Brain microvascular endothelial cell (primary cell): ENCODE data around the gene CD164L2.
A peak's percentile ranks its signal among the peaks of the same experiment; 100 is the strongest.

Experiments used
- DNase-seq: peaks from one replicate; pipeline ENCODE4 v3.0.0-alpha.2; 2020
- H3K27ac ChIP-seq: fragments of 250-450 bp; sonication (Bioruptor Pico); 2 replicates; pipeline ENCODE4 v1.5.1; 2020; ENCODE audit warnings: mild to moderate bottlenecking, moderate library complexity
- H3K27me3 ChIP-seq: fragments of 250-450 bp; sonication (Bioruptor Pico); replicated peaks from 2 replicates; pipeline ENCODE4 v1.5.1; 2020; ENCODE audit warnings: mild to moderate bottlenecking
- H3K36me3 ChIP-seq: fragments of 250-450 bp; sonication (Bioruptor Pico); replicated peaks from 2 replicates; pipeline ENCODE4 v1.5.1; 2020; ENCODE audit warnings: mild to moderate bottlenecking
- H3K4me3 ChIP-seq: 2 replicates; pipeline ENCODE4 v1.5.1; 2011; ENCODE audit warnings: low read depth, mild to moderate bottlenecking, control low read depth, low read length, moderate library complexity
- in situ Hi-C: cut with HindIII; loops from 2 replicates; pipeline ENCODE4 v1.10.0; 2017; ENCODE audit warnings: low sequenced_read_pairs, low pct_ligation_motif_present
- TF ChIP-seq, protein P1 (sequence below): IDR thresholded peaks from 2 replicates; pipeline ENCODE4 v1.5.1; 2011; ENCODE audit warnings: low read depth, mild to moderate bottlenecking, moderate library complexity, low read length, control low read depth, inconsistent platforms; ENCODE audit errors: missing control alignments

Gene CD164L2

DNA sequence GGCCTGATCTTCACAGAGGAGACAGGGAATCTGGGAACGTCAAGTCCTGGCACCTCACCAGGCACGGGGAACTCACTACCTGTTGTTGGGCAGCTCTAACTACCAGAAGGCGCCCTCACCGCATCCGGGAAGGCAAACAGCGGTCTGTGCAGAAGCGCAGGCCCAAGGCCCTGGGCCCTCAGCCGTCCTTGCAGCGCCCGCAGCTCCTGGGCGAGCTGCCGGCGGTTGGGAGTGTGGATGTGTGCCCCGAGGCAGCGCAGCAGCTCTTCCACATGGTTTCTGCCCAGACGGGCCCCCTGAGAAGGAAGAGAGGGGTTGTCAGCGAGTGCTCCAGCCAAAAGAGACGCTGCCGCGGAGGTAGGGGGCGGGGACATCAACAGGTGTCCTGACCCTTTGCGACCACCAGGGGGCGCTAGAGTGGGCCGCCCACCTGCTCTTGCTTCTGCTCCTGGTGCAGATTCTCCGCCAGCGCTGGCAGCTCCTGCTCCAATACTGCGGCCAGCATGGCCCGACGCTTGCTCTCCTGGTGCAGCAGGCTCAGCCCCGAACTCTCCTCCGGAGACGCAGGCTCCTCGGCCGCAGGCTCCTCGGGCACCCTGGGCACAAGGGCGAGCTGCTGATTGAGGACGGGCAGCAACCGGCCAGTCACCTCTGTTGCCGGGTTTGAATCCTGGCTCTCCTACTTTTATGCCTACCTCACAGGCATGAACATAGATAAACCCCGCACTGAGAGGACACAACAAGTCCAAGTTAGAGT is 25.7 kb downstream of the CD164L2 start:
- in situ Hi-C loops: no loop called here
- Histone ChIP-seq H3K36me3 (peaks cover 25% of the 10 kb centered on the region), H3K27me3 (no peaks in the 10 kb centered on the region), H3K27ac (no peak overlapping the region), H3K4me3 (no peak overlapping the region)
- TF ChIP-seq, protein P1, sequence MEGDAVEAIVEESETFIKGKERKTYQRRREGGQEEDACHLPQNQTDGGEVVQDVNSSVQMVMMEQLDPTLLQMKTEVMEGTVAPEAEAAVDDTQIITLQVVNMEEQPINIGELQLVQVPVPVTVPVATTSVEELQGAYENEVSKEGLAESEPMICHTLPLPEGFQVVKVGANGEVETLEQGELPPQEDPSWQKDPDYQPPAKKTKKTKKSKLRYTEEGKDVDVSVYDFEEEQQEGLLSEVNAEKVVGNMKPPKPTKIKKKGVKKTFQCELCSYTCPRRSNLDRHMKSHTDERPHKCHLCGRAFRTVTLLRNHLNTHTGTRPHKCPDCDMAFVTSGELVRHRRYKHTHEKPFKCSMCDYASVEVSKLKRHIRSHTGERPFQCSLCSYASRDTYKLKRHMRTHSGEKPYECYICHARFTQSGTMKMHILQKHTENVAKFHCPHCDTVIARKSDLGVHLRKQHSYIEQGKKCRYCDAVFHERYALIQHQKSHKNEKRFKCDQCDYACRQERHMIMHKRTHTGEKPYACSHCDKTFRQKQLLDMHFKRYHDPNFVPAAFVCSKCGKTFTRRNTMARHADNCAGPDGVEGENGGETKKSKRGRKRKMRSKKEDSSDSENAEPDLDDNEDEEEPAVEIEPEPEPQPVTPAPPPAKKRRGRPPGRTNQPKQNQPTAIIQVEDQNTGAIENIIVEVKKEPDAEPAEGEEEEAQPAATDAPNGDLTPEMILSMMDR: peak; percentile 92
- no peak for DNase-seq

DNA sequence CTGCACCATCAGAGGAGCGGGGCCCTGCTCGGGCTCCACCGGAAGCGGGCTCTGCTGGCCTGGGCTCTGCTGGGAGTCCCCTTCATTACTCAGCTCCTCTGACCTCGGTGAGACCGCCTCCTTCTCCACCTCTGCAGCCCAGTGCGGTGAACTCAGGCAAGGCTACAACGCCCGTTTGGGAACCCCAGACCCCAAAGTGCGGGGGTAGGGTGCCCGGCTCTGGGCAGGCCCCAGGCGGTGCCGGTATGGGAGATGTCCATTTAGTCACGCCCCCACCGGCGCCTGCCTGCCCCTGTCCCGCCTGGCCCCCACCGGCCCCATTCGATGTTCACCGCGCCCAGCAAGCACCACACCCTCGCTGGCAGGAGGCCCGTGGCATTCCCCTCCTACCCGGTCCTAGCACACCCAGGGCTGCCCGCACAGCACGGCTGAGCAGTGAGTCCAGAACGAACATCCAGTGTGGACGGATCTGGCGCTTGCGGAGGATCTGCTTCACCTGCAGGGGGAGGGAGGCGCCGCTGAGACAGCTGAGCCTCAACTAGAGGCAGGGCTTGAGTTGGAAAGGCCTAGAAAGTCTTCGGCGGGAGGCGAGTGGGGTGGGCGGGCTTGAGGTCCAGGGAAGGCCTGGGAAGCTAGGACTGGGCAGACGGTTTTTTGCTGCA is 26.4 kb downstream of the CD164L2 start:
- TF ChIP-seq, protein P1: no peak
- in situ Hi-C loops: no loop called here
- Histone ChIP-seq H3K27ac (no peak overlapping the region), H3K27me3 (no peaks in the 10 kb centered on the region), H3K4me3 (no peak overlapping the region), H3K36me3 (peaks cover 25% of the 10 kb centered on the region)
- no peak for DNase-seq

DNA sequence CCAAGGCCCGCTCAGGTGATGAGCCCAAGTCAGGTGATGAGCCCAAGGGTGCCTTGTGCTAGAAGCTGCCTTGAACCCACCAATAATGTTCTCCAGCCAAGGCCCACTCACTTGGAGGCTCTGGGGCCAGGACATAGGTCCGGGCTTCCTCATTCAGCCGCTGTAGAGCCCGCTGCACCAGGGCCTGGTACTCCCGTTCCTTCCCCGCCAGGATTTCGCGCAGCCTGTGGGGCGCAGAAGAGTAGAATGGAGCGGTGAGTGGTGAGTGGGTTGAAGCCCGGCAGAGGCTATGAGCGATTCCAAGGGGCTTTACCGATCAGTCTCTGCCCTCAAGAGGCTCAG is 26.9 kb downstream of the CD164L2 start:
- in situ Hi-C loops: no loop called here
- no peak for DNase-seq
- TF ChIP-seq, protein P1: no peak
- no peak overlapping the region for H3K27ac ChIP-seq
- H3K27me3 ChIP-seq: no peaks in the 10 kb centered on the region
- peaks cover 25% of the 10 kb centered on the region for H3K36me3 ChIP-seq
- no peak overlapping the region for H3K4me3 ChIP-seq

DNA sequence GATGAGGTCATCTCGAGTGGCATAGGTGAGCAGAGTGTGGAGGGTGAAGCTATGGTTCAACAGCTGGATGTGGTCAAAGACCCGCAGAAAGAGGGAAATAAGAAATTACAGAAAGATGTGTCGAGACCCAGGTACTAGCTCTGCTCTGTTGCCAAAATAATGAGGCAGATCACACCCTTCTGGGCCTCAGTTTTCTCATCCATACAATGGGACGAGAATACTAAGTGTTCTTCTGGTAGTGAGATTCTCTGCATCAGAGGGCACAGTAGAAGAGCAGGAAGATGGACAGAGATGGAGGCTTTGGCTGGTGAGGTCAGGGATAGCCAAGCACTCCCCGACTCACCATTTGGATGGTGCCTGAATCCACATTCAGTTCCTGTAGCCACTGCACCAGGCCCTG is 27.4 kb downstream of the CD164L2 start:
- Histone ChIP-seq H3K27me3 (no peaks in the 10 kb centered on the region), H3K36me3 (peaks cover 22% of the 10 kb centered on the region), H3K27ac (no peak overlapping the region), H3K4me3 (no peak overlapping the region)
- no peak for DNase-seq
- in situ Hi-C loops: no loop called here
- TF ChIP-seq, protein P1: no peak

DNA sequence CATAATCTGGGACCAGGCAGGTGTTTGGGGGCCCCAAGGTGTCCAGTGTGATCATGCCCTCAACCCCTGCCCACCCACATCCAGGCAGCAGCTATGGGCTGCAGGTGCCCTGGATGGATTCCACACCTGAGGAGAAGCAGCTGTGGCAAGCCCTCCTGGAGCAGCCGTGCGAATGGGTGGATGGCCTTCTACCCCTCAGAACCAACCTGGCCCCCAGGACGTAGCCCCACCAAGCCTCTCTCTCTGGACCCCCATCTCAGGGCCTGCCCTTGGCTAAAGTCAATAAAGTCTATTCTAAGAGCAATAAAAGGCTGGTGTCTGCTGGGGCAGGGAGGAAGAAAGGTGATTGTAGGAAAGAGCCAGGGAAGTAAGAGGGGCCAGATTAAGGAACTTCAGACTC is 29.5 kb downstream of the CD164L2 start:
- no peaks in the 10 kb centered on the region for H3K27me3 ChIP-seq
- no peak overlapping the region for H3K4me3 ChIP-seq
- peaks cover 22% of the 10 kb centered on the region for H3K36me3 ChIP-seq
- in situ Hi-C loops: no loop called here
- no peak overlapping the region for H3K27ac ChIP-seq
- TF ChIP-seq, protein P1: no peak
- no peak for DNase-seq

DNA sequence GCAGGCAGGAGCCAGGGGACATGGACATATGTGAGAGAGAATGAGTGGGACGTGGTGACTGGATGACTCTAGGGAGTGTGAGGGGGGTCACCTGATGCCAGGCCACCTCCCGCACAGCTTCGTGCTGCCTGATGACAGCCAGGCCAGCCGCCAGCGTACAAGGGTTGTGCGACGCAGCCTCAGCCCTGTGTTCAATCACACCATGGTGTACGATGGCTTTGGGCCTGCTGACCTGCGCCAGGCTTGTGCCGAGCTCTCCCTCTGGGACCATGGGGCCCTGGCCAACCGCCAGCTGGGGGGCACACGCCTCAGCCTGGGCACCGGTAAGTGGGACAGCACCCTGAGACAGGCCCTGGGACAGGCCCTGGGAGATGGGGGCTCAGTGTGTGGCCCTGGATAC is 30.0 kb downstream of the CD164L2 start:
- Histone ChIP-seq H3K4me3 (no peak overlapping the region), H3K27ac (no peak overlapping the region), H3K36me3 (peaks cover 17% of the 10 kb centered on the region), H3K27me3 (no peaks in the 10 kb centered on the region)
- TF ChIP-seq, protein P1: no peak
- in situ Hi-C loops: no loop called here
- no peak for DNase-seq
